Ectodermal cell (in vitro differentiated cells): Measurements from ENCODE around the gene TAP1. TPM values are rescaled to one million over a fixed set of nuclear protein-coding genes. Genes with fewer than 3 reads are reported as not detected.

Experiments used
- H3K27ac ChIP-seq: 2 replicates; pipeline ENCODE4 v1.7.0; 2013; ENCODE audit warnings: mild to moderate bottlenecking, low read depth, low read length; ENCODE audit not compliant: insufficient read depth, poor library complexity, severe bottlenecking
- H3K27me3 ChIP-seq: 2 replicates; pipeline ENCODE4 v1.7.0; 2013; ENCODE audit warnings: mild to moderate bottlenecking, low read length; ENCODE audit not compliant: insufficient read depth, control insufficient read depth, poor library complexity, severe bottlenecking
- H3K36me3 ChIP-seq: one replicate; pipeline ENCODE4 v1.7.0; 2013; ENCODE audit warnings: low read length; ENCODE audit not compliant: control insufficient read depth, insufficient read depth
- H3K4me1 ChIP-seq: one replicate; pipeline ENCODE4 v1.7.0; 2013; ENCODE audit warnings: low read length; ENCODE audit not compliant: control insufficient read depth, insufficient read depth
- H3K4me3 ChIP-seq: 2 replicates; pipeline ENCODE4 v1.7.0; 2013; ENCODE audit warnings: low read depth, low read length, control low read depth; ENCODE audit not compliant: insufficient read depth
- H3K9me3 ChIP-seq: 2 replicates; pipeline ENCODE4 v1.7.0; 2013; ENCODE audit warnings: mild to moderate bottlenecking, low read length, moderate library complexity; ENCODE audit not compliant: control insufficient read depth
- WGBS, 2 experiments: methylation state at CpG; one replicate each; pipeline ENCODE4 v1.1.7; 2013; ENCODE audit warnings: missing lambda C conversion rate in 2 of 2; 5-methylcytosine and 5-hydroxymethylcytosine counted together
- polyA plus RNA-seq, 4 experiments: library from polyadenylated mRNA; stranded (reverse); fragments of 50-300 nt; gene quantifications; one replicate each; pipeline ENCODE4 v1.2.3, GENCODE V29; 2013

Gene TAP1
- 6.6 TPM for polyA plus RNA-seq (2013, experiment 1 of 4)
- polyA plus RNA-seq (2013, experiment 2 of 4) = 7.5 TPM
- 6.3 TPM for polyA plus RNA-seq (2013, experiment 3 of 4)
- polyA plus RNA-seq (2013, experiment 4 of 4) = 4.7 TPM

- H3K9me3 ChIP-seq = no peaks in the 10 kb centered on the region
- no peak within 1 kb of the TSS for H3K27ac ChIP-seq
- WGBS, 2 experiments = 0 to 1% methylated on average over 68 of the region's 68 CpGs
- peak within 1 kb of the TSS; percentile 60 for H3K4me3 ChIP-seq
- peaks cover 87% of the 10 kb centered on the region for H3K27me3 ChIP-seq
- H3K4me1 ChIP-seq = peaks cover 10% of the 10 kb centered on the region
- no peaks in the 10 kb centered on the region for H3K36me3 ChIP-seq
Observed at GRCh38 chr6:32853541-32854375, at the start of gene TAP1, which contains the start of gene PSMB9. TAP1 (minus strand) TSS chr6:32853704; CDS start chr6:32853636, 68 bp downstream. PSMB9 (plus strand) TSS chr6:32854192; CDS start chr6:32854230, 38 bp downstream.

DNA sequence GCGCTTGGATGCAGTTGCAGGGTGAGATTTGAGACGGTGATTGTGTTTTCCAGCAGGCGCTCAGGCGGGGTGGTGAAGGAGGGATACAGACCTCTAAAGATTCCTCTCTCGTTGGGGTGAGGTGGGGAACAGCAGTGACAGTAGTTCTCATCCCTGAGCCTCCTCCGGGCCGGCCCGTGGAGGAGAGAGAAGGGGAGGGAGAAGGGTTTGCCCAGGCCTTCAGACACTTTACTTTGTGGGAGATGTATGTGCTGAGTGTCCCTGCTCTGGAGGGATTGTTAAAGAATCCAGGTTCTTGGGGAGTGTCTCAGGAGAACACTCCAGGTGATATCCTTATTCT is 41.5 kb upstream of the TAP1 start:
- H3K9me3 ChIP-seq = no peaks in the 10 kb centered on the region
- H3K36me3 ChIP-seq = no peaks in the 10 kb centered on the region
- 0 to 1% methylated on average over 8 of the region's 8 CpGs for WGBS, 2 experiments
- H3K4me3 ChIP-seq = peak overlapping the region; percentile 84
- H3K27me3 ChIP-seq = no peaks in the 10 kb centered on the region
- peaks cover 6% of the 10 kb centered on the region for H3K4me1 ChIP-seq
- H3K27ac ChIP-seq = no peak overlapping the region

- WGBS, 2 experiments = 0% methylated on average over 61 of the region's 61 CpGs
Observed at GRCh38 chr6:32894085-32895005, 40.8 kb upstream of the TAP1 start.

DNA sequence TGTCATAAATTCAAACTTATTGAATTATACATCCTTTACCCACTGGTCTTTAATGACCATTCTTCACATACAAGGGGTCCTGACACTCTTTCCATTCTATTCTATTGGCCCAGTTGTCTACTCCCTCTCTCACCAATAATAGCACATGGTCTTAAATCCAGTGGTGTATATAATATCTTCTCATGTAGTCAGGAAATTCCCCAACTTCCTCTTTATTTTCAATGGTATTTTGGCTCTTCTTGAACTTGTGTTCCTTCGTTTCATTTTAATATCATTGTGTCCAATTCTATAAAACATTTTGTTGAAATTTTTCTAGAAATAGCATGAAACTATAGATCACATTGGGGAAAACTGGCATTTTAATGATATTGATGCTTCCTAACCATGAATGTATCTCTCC is 37.3 kb upstream of the TAP1 start:
- WGBS, 2 experiments = no CpG with 5 or more reads among the region's 1 CpG
- no peaks in the 10 kb centered on the region for H3K9me3 ChIP-seq
- no peak overlapping the region for H3K27ac ChIP-seq
- H3K4me1 ChIP-seq = peaks cover 6% of the 10 kb centered on the region
- H3K4me3 ChIP-seq = no peak overlapping the region
- H3K36me3 ChIP-seq = no peaks in the 10 kb centered on the region
- no peaks in the 10 kb centered on the region for H3K27me3 ChIP-seq

More at GRCh38 chr6:32894085-32895005, 40.8 kb upstream of the TAP1 start:
- Histone ChIP-seq H3K4me3 (peak overlapping the region; percentile 84), H3K4me1 (peaks cover 6% of the 10 kb centered on the region), H3K27ac (peak overlapping the region; percentile 71), H3K9me3 (no peaks in the 10 kb centered on the region), H3K27me3 (no peaks in the 10 kb centered on the region), H3K36me3 (no peaks in the 10 kb centered on the region)

DNA sequence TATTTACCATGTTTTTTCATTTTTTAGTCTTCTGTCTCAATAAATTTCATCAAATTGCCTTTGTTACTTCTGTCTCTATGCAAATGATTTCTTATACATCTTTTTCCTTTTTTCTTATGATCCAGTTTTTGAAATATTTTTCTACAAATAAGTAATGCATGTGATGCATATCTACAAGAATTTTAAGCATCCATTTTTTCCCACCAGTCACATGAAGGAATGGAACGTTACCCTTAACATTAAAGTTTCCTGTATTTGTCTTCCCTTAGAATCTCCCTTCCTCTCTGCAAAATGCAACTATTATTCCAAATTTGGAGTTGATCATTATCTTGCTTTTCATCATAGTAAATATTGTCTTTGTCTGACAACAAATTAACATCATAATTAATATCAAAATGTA is 36.0 kb upstream of the TAP1 start:
- H3K4me1 ChIP-seq = no peaks in the 10 kb centered on the region

DNA sequence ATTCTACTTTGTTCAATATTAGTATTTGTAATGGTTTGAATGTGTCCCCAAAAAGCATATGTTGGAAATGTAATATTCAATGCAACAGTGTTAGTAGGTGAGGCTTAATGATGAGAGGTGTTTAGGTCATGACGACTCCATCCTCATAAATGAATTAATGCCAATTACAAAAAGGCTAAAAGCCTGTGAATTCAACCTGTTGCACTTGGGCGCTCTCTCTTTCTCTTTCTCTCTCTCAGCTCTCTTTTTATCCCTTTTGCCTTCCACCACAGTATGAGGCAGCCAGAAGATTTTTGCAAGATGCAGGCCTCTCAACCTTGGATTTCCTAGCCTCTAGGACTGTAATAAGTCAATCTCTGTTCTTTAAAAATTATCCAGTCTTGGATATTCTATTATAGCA is 35.1 kb upstream of the TAP1 start:
- no peaks in the 10 kb centered on the region for H3K4me1 ChIP-seq
- no peaks in the 10 kb centered on the region for H3K27me3 ChIP-seq
- no peaks in the 10 kb centered on the region for H3K9me3 ChIP-seq
- 69 to 70% methylated on average over 2 of the region's 2 CpGs for WGBS, 2 experiments
- no peaks in the 10 kb centered on the region for H3K36me3 ChIP-seq
- H3K4me3 ChIP-seq = no peak overlapping the region
- H3K27ac ChIP-seq = no peak overlapping the region

More for the DNA sequence above, 36.0 kb upstream of the TAP1 start:
- Histone ChIP-seq H3K27me3 (no peaks in the 10 kb centered on the region), H3K9me3 (no peaks in the 10 kb centered on the region), H3K36me3 (no peaks in the 10 kb centered on the region), H3K4me3 (no peak overlapping the region), H3K27ac (no peak overlapping the region)
- WGBS, 2 experiments = 50 to 64% methylated on average over 1 of the region's 1 CpG

DNA sequence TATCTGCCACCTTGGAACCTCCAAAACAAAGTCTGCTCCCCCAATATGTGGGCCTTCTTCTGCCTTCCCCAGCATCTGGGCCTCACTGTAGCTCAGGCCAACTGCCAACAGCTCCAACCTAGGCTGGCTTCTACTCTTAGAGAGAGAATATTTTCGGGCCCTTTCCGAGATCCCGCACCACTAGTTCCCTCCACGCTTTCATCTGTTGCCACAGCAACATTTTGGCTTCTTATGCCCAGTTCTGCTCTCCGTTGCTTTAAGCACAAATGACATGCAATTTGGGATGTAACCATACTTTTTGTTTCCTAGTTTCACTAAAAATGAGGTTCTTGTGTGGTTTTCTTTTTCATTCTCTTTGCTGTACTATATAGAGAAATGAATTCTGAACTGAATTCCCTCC is 34.1 kb upstream of the TAP1 start:
- no peak overlapping the region for H3K4me3 ChIP-seq
- H3K4me1 ChIP-seq = no peaks in the 10 kb centered on the region
- 85 to 91% methylated on average over 5 of the region's 5 CpGs for WGBS, 2 experiments
- no peaks in the 10 kb centered on the region for H3K27me3 ChIP-seq
- H3K27ac ChIP-seq = no peak overlapping the region
- H3K36me3 ChIP-seq = no peaks in the 10 kb centered on the region
- H3K9me3 ChIP-seq = no peaks in the 10 kb centered on the region

- Histone ChIP-seq H3K4me1 (no peaks in the 10 kb centered on the region), H3K27ac (no peak overlapping the region), H3K9me3 (no peaks in the 10 kb centered on the region), H3K36me3 (no peaks in the 10 kb centered on the region), H3K27me3 (no peaks in the 10 kb centered on the region), H3K4me3 (no peak overlapping the region)
- 87 to 92% methylated on average over 3 of the region's 3 CpGs for WGBS, 2 experiments
Observed at GRCh38 chr6:32886681-32887383, 33.3 kb upstream of the TAP1 start.

- no peaks in the 10 kb centered on the region for H3K4me1 ChIP-seq
- no peak overlapping the region for H3K4me3 ChIP-seq
- H3K27ac ChIP-seq = no peak overlapping the region
- no peaks in the 10 kb centered on the region for H3K36me3 ChIP-seq
- no peaks in the 10 kb centered on the region for H3K9me3 ChIP-seq
- 48 to 70% methylated on average over 3 to 4 of the region's 4 CpGs for WGBS, 2 experiments
- H3K27me3 ChIP-seq = no peaks in the 10 kb centered on the region
Observed at GRCh38 chr6:32885698-32886286, 32.3 kb upstream of the TAP1 start.
